Endodermal cell (in vitro differentiated cells): ENCODE results near the gene TRPV4. TPM values are rescaled to one million over a fixed set of nuclear protein-coding genes. Genes with fewer than 3 reads are reported as not detected.

Experiments used
- DNase-seq: peaks from one replicate; pipeline ENCODE4 v3.0.0-alpha.2; 2017
- H3K27ac ChIP-seq: 2 replicates; pipeline ENCODE4 v1.5.1; 2013; ENCODE audit warnings: mild to moderate bottlenecking, low read depth, low read length, moderate library complexity
- H3K27me3 ChIP-seq: 2 replicates; pipeline ENCODE4 v1.6.1; 2013; ENCODE audit warnings: mild to moderate bottlenecking, low read length, moderate library complexity; ENCODE audit not compliant: insufficient read depth, control insufficient read depth, poor library complexity, severe bottlenecking
- H3K36me3 ChIP-seq: 2 replicates; pipeline ENCODE4 v1.7.0; 2013; ENCODE audit warnings: mild to moderate bottlenecking, low read length, moderate library complexity; ENCODE audit not compliant: control insufficient read depth, insufficient read depth
- H3K4me1 ChIP-seq: one replicate; pipeline ENCODE4 v1.7.0; 2013; ENCODE audit warnings: low read length; ENCODE audit not compliant: control insufficient read depth, insufficient read depth
- H3K4me3 ChIP-seq: 2 replicates; pipeline ENCODE4 v1.5.1; 2013; ENCODE audit warnings: mild to moderate bottlenecking, low read length, moderate library complexity
- H3K9ac ChIP-seq: 2 replicates; pipeline ENCODE4 v1.6.1; 2013; ENCODE audit warnings: mild to moderate bottlenecking, low read length, moderate library complexity; ENCODE audit not compliant: poor library complexity, severe bottlenecking; ENCODE audit errors: extremely low read depth
- H3K9me3 ChIP-seq: 2 replicates; pipeline ENCODE4 v1.6.1; 2013; ENCODE audit warnings: mild to moderate bottlenecking, low read length, moderate library complexity; ENCODE audit not compliant: control insufficient read depth
- H3K27ac Mint-ChIP-seq: 2 replicates; pipeline ENCODE4 v1.8.0; 2020; ENCODE audit warnings: mixed read lengths
- H3K27me3 Mint-ChIP-seq: 2 replicates; pipeline ENCODE4 v1.8.0; 2021; ENCODE audit warnings: mild to moderate bottlenecking, mixed read lengths; ENCODE audit not compliant: insufficient read depth
- H3K36me3 Mint-ChIP-seq: 2 replicates; pipeline ENCODE4 v1.8.0; 2020; ENCODE audit warnings: low read depth, mixed read lengths
- H3K4me1 Mint-ChIP-seq: 2 replicates; pipeline ENCODE4 v1.8.0; 2020; ENCODE audit warnings: mixed read lengths
- H3K4me3 Mint-ChIP-seq: 2 replicates; pipeline ENCODE4 v1.8.0; 2020; ENCODE audit warnings: mild to moderate bottlenecking, moderate library complexity, mixed read lengths
- H3K9me3 Mint-ChIP-seq: 2 replicates; pipeline ENCODE4 v1.8.0; 2020; ENCODE audit warnings: mild to moderate bottlenecking, mixed read lengths
- CTCF ChIP-seq: fragments of 200-600 bp; sonication (generic); conservative IDR thresholded peaks from 2 replicates; pipeline ENCODE4 v1.5.0; 2021; ENCODE audit warnings: antibody characterized with exemption, mild to moderate bottlenecking
- WGBS, 2 experiments: methylation state at CpG; one replicate each; pipeline versions ENCODE4 v1.1.5 to v1.1.7; 2013; ENCODE audit warnings: missing lambda C conversion rate in 2 of 2, mixed read lengths in 1 of 2; ENCODE audit not compliant: insufficient coverage in 1 of 2, insufficient read length in 1 of 2; 5-methylcytosine and 5-hydroxymethylcytosine counted together
- total RNA-seq, 2 donors: library from RNA; stranded (reverse); fragmentation: NEBNext Ultra II Directional in 1 of 2; extraction: Animal tissue kit (Norgen Biotek cat#: 25700) in 1 of 2; gene quantifications; 2 replicates in 1 of 2; 3 replicates in 1 of 2; pipeline ENCODE4 v1.2.1, GENCODE V29; 2021

Gene TRPV4
- total RNA-seq, 2 donors from 2014 or later = 14.0 to 14.2 TPM

- no peak overlapping the region for H3K27ac ChIP-seq
- peaks cover 49% of the 10 kb centered on the region for H3K4me1 Mint-ChIP-seq
- H3K9me3 ChIP-seq = no peaks in the 10 kb centered on the region
- peaks cover 4% of the 10 kb centered on the region for H3K4me1 ChIP-seq
- H3K27me3 ChIP-seq = no peaks in the 10 kb centered on the region
- H3K9ac ChIP-seq = no peak overlapping the region
- no peak overlapping the region for H3K4me3 ChIP-seq
- WGBS, 2 experiments = 88 to 100% methylated on average over 3 of the region's 3 CpGs
- no peaks in the 10 kb centered on the region for H3K9me3 Mint-ChIP-seq
- peak overlapping the region; percentile 91 for H3K4me3 Mint-ChIP-seq
- H3K27me3 Mint-ChIP-seq = no peaks in the 10 kb centered on the region
- no peak overlapping the region for H3K27ac Mint-ChIP-seq
- no peak for DNase-seq
- TF ChIP-seq CTCF = no peak
- H3K36me3 Mint-ChIP-seq = no peaks in the 10 kb centered on the region
- H3K36me3 ChIP-seq = no peaks in the 10 kb centered on the region
These were observed 45.0 kb upstream of the TRPV4 start for GRCh38 chr12:109878247-109878625.

GRCh38 chr12:109877504-109878246, 44.5 kb upstream of the TRPV4 start:
- peaks cover 49% of the 10 kb centered on the region for H3K4me1 Mint-ChIP-seq
- 51 to 84% methylated on average over 3 to 10 of the region's 10 CpGs for WGBS, 2 experiments

GRCh38 chr12:109876406-109876805, 43.2 kb upstream of the TRPV4 start:
- no peaks in the 10 kb centered on the region for H3K36me3 Mint-ChIP-seq
- no peaks in the 10 kb centered on the region for H3K27me3 Mint-ChIP-seq
- no peak for TF ChIP-seq CTCF
- H3K9me3 Mint-ChIP-seq = no peaks in the 10 kb centered on the region
- H3K4me1 Mint-ChIP-seq = peaks cover 42% of the 10 kb centered on the region
- Histone ChIP-seq H3K27me3 (no peaks in the 10 kb centered on the region), H3K36me3 (no peaks in the 10 kb centered on the region), H3K9ac (no peak overlapping the region), H3K27ac (no peak overlapping the region), H3K4me1 (peaks cover 4% of the 10 kb centered on the region), H3K4me3 (no peak overlapping the region), H3K9me3 (no peaks in the 10 kb centered on the region)
- no peak overlapping the region for H3K4me3 Mint-ChIP-seq
- H3K27ac Mint-ChIP-seq = no peak overlapping the region
- no peak for DNase-seq

More at GRCh38 chr12:109877504-109878246, 44.5 kb upstream of the TRPV4 start:
- Histone ChIP-seq H3K36me3 (no peaks in the 10 kb centered on the region), H3K9me3 (no peaks in the 10 kb centered on the region), H3K4me1 (peaks cover 4% of the 10 kb centered on the region), H3K27me3 (no peaks in the 10 kb centered on the region), H3K27ac (no peak overlapping the region), H3K4me3 (no peak overlapping the region), H3K9ac (no peak overlapping the region)
- Mint-ChIP-seq H3K9me3 (no peaks in the 10 kb centered on the region), H3K27ac (no peak overlapping the region), H3K27me3 (no peaks in the 10 kb centered on the region), H3K36me3 (no peaks in the 10 kb centered on the region), H3K4me3 (peak overlapping the region; percentile 91)
- no peak for TF ChIP-seq CTCF
- DNase-seq = no peak
